CD8-positive, alpha-beta memory T cell (primary cell): ENCODE data around the gene MIEF1. TPM values are rescaled to one million over a fixed set of nuclear protein-coding genes. Genes with fewer than 3 reads are reported as not detected.

Experiments used
- CTCF ChIA-PET: fragments of 350-600 bp; sonication (Branson Sonifier 250); formaldehyde crosslinking; loops from one replicate; lab custom pipeline; 2021; ENCODE audit warnings: antibody characterized with exemption; lab: Charles Lee
- POLR2A ChIA-PET: fragments of 350-600 bp; sonication (Branson Sonifier 250); formaldehyde crosslinking; loops from one replicate; lab custom pipeline; 2021; ENCODE audit warnings: antibody characterized with exemption; lab: Charles Lee
- DNase-seq, 5 donors: peaks; one replicate each; pipeline versions ENCODE4 v3.0.0 to v3.0.0-alpha.2; 2020 to 2022; ENCODE audit warnings: mixed read lengths in 1 of 5
- H3K27ac ChIP-seq: one replicate; pipeline ENCODE4 v1.7.0; 2013; ENCODE audit warnings: low read depth, mild to moderate bottlenecking, low read length, moderate library complexity
- H3K27me3 ChIP-seq: 2 replicates; pipeline ENCODE4 v1.7.0; 2013; ENCODE audit warnings: low read length, mild to moderate bottlenecking; ENCODE audit not compliant: insufficient read depth, poor library complexity, severe bottlenecking
- H3K36me3 ChIP-seq: 2 replicates; pipeline ENCODE4 v1.7.0; 2013; ENCODE audit warnings: mild to moderate bottlenecking, low read length, moderate library complexity; ENCODE audit not compliant: insufficient read depth
- H3K4me1 ChIP-seq: 2 replicates; pipeline ENCODE4 v1.7.0; 2013; ENCODE audit warnings: mild to moderate bottlenecking, low read length, moderate library complexity; ENCODE audit not compliant: insufficient read depth
- H3K4me3 ChIP-seq: 2 replicates; pipeline ENCODE4 v1.7.0; 2013; ENCODE audit warnings: mild to moderate bottlenecking, low read length
- H3K9me3 ChIP-seq: 2 replicates; pipeline ENCODE4 v1.7.0; 2013; ENCODE audit warnings: mild to moderate bottlenecking, low read length
- H3K27ac Mint-ChIP-seq, 8 donors: one replicate each; pipeline ENCODE4 v1.8.0; 2020 to 2021; ENCODE audit warnings: mixed read lengths in 8 of 8, mild to moderate bottlenecking in 6 of 8, inconsistent platforms in 3 of 8, moderate library complexity in 3 of 8
- H3K27me3 Mint-ChIP-seq, 2 donors: one replicate each; pipeline ENCODE4 v1.8.0; 2020 to 2021; ENCODE audit warnings: mixed read lengths in 2 of 2, mild to moderate bottlenecking in 1 of 2, moderate library complexity in 1 of 2
- H3K36me3 Mint-ChIP-seq, 3 donors: one replicate each; pipeline ENCODE4 v1.8.0; 2020 to 2021; ENCODE audit warnings: mixed read lengths in 3 of 3, inconsistent platforms in 1 of 3, mild to moderate bottlenecking in 1 of 3
- H3K4me1 Mint-ChIP-seq, 3 donors: one replicate each; pipeline ENCODE4 v1.8.0; 2020 to 2021; ENCODE audit warnings: mixed read lengths in 3 of 3, inconsistent platforms in 1 of 3, mild to moderate bottlenecking in 1 of 3
- H3K4me3 Mint-ChIP-seq, 7 donors: one replicate each; pipeline ENCODE4 v1.8.0; 2020 to 2021; ENCODE audit warnings: mixed read lengths in 7 of 7, mild to moderate bottlenecking in 6 of 7, moderate library complexity in 4 of 7, inconsistent platforms in 2 of 7
- H3K9me3 Mint-ChIP-seq, 5 donors: one replicate each; pipeline ENCODE4 v1.8.0; 2020 to 2022; ENCODE audit warnings: mixed read lengths in 5 of 5, mild to moderate bottlenecking in 3 of 5, moderate library complexity in 2 of 5, inconsistent platforms in 1 of 5
- polyA plus RNA-seq: library from polyadenylated mRNA; unstranded; fragments of 300-500 nt; fragmentation: Illumina TruSeq; gene quantifications from one replicate; pipeline ENCODE4 v1.2.3, GENCODE V29; 2021
- total RNA-seq, 2 experiments: library from RNA; stranded (reverse); gene quantifications; one replicate each; pipeline ENCODE4 v1.2.3, GENCODE V29; 2021

MIEF1 gene
- total and polyA plus RNA-seq, 3 experiments from 2014 or later: 29.4 to 60.9 (median 59.9) TPM

- H3K27ac ChIP-seq: no peak overlapping the region
- H3K27me3 ChIP-seq: no peaks in the 10 kb centered on the region
- Mint-ChIP-seq H3K27ac (no peak overlapping the region), H3K4me3 (no peak overlapping the region), H3K36me3 (no peaks in the 10 kb centered on the region), H3K27me3 (peaks cover 0 to 2% of the 10 kb centered on the region in 2 donors), H3K4me1 (peaks cover 4 to 7% (median 6%) of the 10 kb centered on the region in 3 donors), H3K9me3 (no peaks in the 10 kb centered on the region)
- no peaks in the 10 kb centered on the region for H3K36me3 ChIP-seq
- ChIA-PET CTCF (interaction anchor here (0.9 to 5.2 kb wide), 12 partner anchors 16 to 542 kb away, joined by 3 to 57 read pairs (median 4); partner anchors contain the start of genes ATF4 and TAB1), POLR2A (interaction anchor here (0.6 to 1.0 kb wide), 3 partner anchors 7 to 434 kb away, joined by 3 to 4 read pairs (median 3); partner anchors contain the start of gene MIEF1)
- no peaks in the 10 kb centered on the region for H3K9me3 ChIP-seq
- no peak overlapping the region for H3K4me3 ChIP-seq
- no peak for DNase-seq
- peaks cover 16% of the 10 kb centered on the region for H3K4me1 ChIP-seq
These were observed 7.5 kb upstream of the MIEF1 start for GRCh38 chr22:39494471-39495120.

GRCh38 chr22:39496131-39496838 lies 5.8 kb upstream of the MIEF1 start:
- Mint-ChIP-seq H3K27ac (no peak overlapping the region), H3K4me1 (no peaks in the 10 kb centered on the region), H3K4me3 (peak overlapping the region in 1 of 7 donors; percentile 64), H3K27me3 (no peaks in the 10 kb centered on the region), H3K36me3 (no peaks in the 10 kb centered on the region), H3K9me3 (no peaks in the 10 kb centered on the region)
- H3K27ac ChIP-seq: no peak overlapping the region
- H3K36me3 ChIP-seq: no peaks in the 10 kb centered on the region
- ChIA-PET POLR2A (interaction anchor here (0.7 to 1.5 kb wide), 2 partner anchors 24 to 36 kb away, joined by 3 read pairs; partner anchors contain the start of gene ATF4), CTCF (interaction anchor here (0.7 to 5.2 kb wide), 12 partner anchors 9 to 144 kb away, joined by 3 to 52 read pairs (median 4); partner anchors contain the start of genes ATF4 and TAB1)
- peak in 3 of 5 donors; percentile 16 to 59 (median 36) for DNase-seq
- H3K27me3 ChIP-seq: no peaks in the 10 kb centered on the region
- no peaks in the 10 kb centered on the region for H3K9me3 ChIP-seq
- peaks cover 6% of the 10 kb centered on the region for H3K4me1 ChIP-seq
- H3K4me3 ChIP-seq: no peak overlapping the region

GRCh38 chr22:39497429-39497828 lies 4.7 kb upstream of the MIEF1 start:
- Histone ChIP-seq H3K4me3 (no peak overlapping the region), H3K27me3 (no peaks in the 10 kb centered on the region), H3K27ac (no peak overlapping the region), H3K9me3 (no peaks in the 10 kb centered on the region), H3K36me3 (no peaks in the 10 kb centered on the region), H3K4me1 (peaks cover 12% of the 10 kb centered on the region)
- H3K27ac Mint-ChIP-seq: peak overlapping the region in 2 of 8 donors; percentile 11 to 21
- DNase-seq: no peak
- H3K36me3 Mint-ChIP-seq: peaks cover 0 to 5% (median 0%) of the 10 kb centered on the region in 3 donors
- no peak overlapping the region for H3K4me3 Mint-ChIP-seq
- peaks cover 6 to 9% (median 9%) of the 10 kb centered on the region in 3 donors for H3K4me1 Mint-ChIP-seq
- H3K27me3 Mint-ChIP-seq: no peaks in the 10 kb centered on the region
- no peaks in the 10 kb centered on the region for H3K9me3 Mint-ChIP-seq
- ChIA-PET POLR2A (no interaction called here), CTCF (interaction anchor here (0.7 to 5.2 kb wide), 7 partner anchors 14 to 98 kb away, joined by 3 to 52 read pairs (median 7); partner anchors contain the start of genes ATF4 and TAB1)

- no peak overlapping the region for H3K4me3 Mint-ChIP-seq
- Histone ChIP-seq H3K27me3 (no peaks in the 10 kb centered on the region), H3K4me1 (peaks cover 18% of the 10 kb centered on the region), H3K36me3 (no peaks in the 10 kb centered on the region), H3K27ac (no peak overlapping the region), H3K9me3 (no peaks in the 10 kb centered on the region), H3K4me3 (no peak overlapping the region)
- H3K4me1 Mint-ChIP-seq: peaks cover 12 to 16% (median 16%) of the 10 kb centered on the region in 3 donors
- no peaks in the 10 kb centered on the region for H3K27me3 Mint-ChIP-seq
- DNase-seq: no peak
- ChIA-PET POLR2A (no interaction called here), CTCF (interaction anchor here (0.7 to 2.8 kb wide), 4 partner anchors 15 to 37 kb away, joined by 3 to 52 read pairs (median 4); no protein-coding TSS in a partner anchor)
- H3K36me3 Mint-ChIP-seq: peaks cover 0 to 11% (median under 1%) of the 10 kb centered on the region in 3 donors
- no peak overlapping the region for H3K27ac Mint-ChIP-seq
- H3K9me3 Mint-ChIP-seq: no peaks in the 10 kb centered on the region
These were observed 3.7 kb upstream of the MIEF1 start for GRCh38 chr22:39498368-39498767.

GRCh38 chr22:39498802-39499201 lies 3.3 kb upstream of the MIEF1 start:
- CTCF ChIA-PET: interaction anchor here (1.5 kb wide), 1 partner anchor 30 kb away, joined by 4 read pairs; no protein-coding TSS in a partner anchor
- Histone ChIP-seq H3K4me3 (no peak overlapping the region), H3K27me3 (no peaks in the 10 kb centered on the region), H3K9me3 (no peaks in the 10 kb centered on the region), H3K4me1 (peaks cover 22% of the 10 kb centered on the region), H3K36me3 (peaks cover 1% of the 10 kb centered on the region), H3K27ac (no peak overlapping the region)
- POLR2A ChIA-PET: no interaction called here
- Mint-ChIP-seq H3K4me1 (peaks cover 16 to 21% (median 20%) of the 10 kb centered on the region in 3 donors), H3K36me3 (peaks cover 0 to 14% (median 2%) of the 10 kb centered on the region in 3 donors), H3K4me3 (no peak overlapping the region), H3K27me3 (no peaks in the 10 kb centered on the region), H3K27ac (no peak overlapping the region), H3K9me3 (no peaks in the 10 kb centered on the region)
- no peak for DNase-seq

GRCh38 chr22:39500101-39500500 lies 2.0 kb upstream of the MIEF1 start:
- POLR2A ChIA-PET: no interaction called here
- Mint-ChIP-seq H3K27me3 (no peaks in the 10 kb centered on the region), H3K4me3 (peak overlapping the region in 2 of 7 donors; percentile 41 to 98), H3K4me1 (peaks cover 22 to 29% (median 28%) of the 10 kb centered on the region in 3 donors), H3K27ac (peak overlapping the region in 3 of 8 donors; percentile 23 to 73 (median 36)), H3K9me3 (no peaks in the 10 kb centered on the region), H3K36me3 (peaks cover 0 to 24% (median 2%) of the 10 kb centered on the region in 3 donors)
- no peak for DNase-seq
- Histone ChIP-seq H3K9me3 (no peaks in the 10 kb centered on the region), H3K4me3 (no peak overlapping the region), H3K27ac (no peak overlapping the region), H3K4me1 (peaks cover 30% of the 10 kb centered on the region), H3K36me3 (peaks cover 13% of the 10 kb centered on the region), H3K27me3 (no peaks in the 10 kb centered on the region)
- CTCF ChIA-PET: interaction anchor here (3.4 kb wide), 1 partner anchor 30 kb away, joined by 33 read pairs; no protein-coding TSS in a partner anchor

- CTCF ChIA-PET: interaction anchor here (0.8 to 3.4 kb wide), 11 partner anchors 8 to 523 kb away, joined by 3 to 33 read pairs (median 4); partner anchors contain the start of gene TAB1
- H3K27ac ChIP-seq: peak overlapping the region; percentile 71
- H3K4me1 ChIP-seq: peaks cover 24% of the 10 kb centered on the region
- no peaks in the 10 kb centered on the region for H3K9me3 ChIP-seq
- no peaks in the 10 kb centered on the region for H3K27me3 ChIP-seq
- H3K4me3 ChIP-seq: peak overlapping the region; percentile 70
- H3K36me3 ChIP-seq: peaks cover 25% of the 10 kb centered on the region
- H3K9me3 Mint-ChIP-seq: no peaks in the 10 kb centered on the region
- H3K27ac Mint-ChIP-seq: peak overlapping the region; percentile 78 to 99 (median 92)
- POLR2A ChIA-PET: interaction anchor here (0.7 to 2.4 kb wide), 11 partner anchors 8 to 544 kb away, joined by 3 to 16 read pairs (median 5); partner anchors contain the start of genes ATF4 and RPS19BP1
- no peaks in the 10 kb centered on the region for H3K27me3 Mint-ChIP-seq
- H3K36me3 Mint-ChIP-seq: peaks cover 8 to 39% (median 12%) of the 10 kb centered on the region in 3 donors
- peak overlapping the region; percentile 91 to 98 (median 97) for H3K4me3 Mint-ChIP-seq
- no peak for DNase-seq
- H3K4me1 Mint-ChIP-seq: peaks cover 36 to 44% (median 43%) of the 10 kb centered on the region in 3 donors
These were observed 414 bp upstream of the MIEF1 start for GRCh38 chr22:39501644-39502108.
